Measurements from ENCODE around the gene UMAD1. TPM values are rescaled to one million over a fixed set of nuclear protein-coding genes. Genes with fewer than 3 reads are reported as not detected.
A peak's percentile ranks its signal among the peaks of the same experiment; 100 is the strongest.

Gene UMAD1
- total RNA-seq, 1 donor from 2014 or later: 10.0 TPM

DNA sequence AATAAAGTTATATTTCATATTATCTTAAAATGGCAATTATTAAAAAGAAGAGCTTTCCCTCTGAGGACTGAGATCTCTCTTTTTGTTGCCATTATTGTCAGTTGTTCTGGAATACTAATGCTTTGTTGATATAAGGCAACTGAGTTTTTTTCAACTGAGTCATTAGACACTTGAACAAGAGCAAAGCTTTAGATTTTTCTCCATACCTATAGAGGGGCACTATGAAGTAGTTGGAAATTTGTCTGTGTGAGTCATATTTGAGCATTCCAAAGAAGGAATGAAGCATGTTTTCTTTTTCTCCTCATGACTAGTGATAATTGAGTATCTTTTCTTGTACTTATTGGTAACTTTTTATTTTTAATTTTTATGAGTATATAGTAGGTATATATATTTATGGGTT, 53.3 kb downstream of the UMAD1 start:
- no peak for DNase-seq (ENCODE audit: low spot score in 2 of 2, unreplicated experiment in 2 of 2)
- Mint-ChIP-seq H3K27me3 (ENCODE audit: low read depth) (no peaks in the 10 kb centered on the region), H3K36me3 (peaks cover 6% of the 10 kb centered on the region), H3K4me3 (no peak overlapping the region), H3K4me1 (peaks cover 15% of the 10 kb centered on the region), H3K9me3 (peaks cover 9% of the 10 kb centered on the region), H3K27ac (no peak overlapping the region)
- TF ChIP-seq, protein P1, sequence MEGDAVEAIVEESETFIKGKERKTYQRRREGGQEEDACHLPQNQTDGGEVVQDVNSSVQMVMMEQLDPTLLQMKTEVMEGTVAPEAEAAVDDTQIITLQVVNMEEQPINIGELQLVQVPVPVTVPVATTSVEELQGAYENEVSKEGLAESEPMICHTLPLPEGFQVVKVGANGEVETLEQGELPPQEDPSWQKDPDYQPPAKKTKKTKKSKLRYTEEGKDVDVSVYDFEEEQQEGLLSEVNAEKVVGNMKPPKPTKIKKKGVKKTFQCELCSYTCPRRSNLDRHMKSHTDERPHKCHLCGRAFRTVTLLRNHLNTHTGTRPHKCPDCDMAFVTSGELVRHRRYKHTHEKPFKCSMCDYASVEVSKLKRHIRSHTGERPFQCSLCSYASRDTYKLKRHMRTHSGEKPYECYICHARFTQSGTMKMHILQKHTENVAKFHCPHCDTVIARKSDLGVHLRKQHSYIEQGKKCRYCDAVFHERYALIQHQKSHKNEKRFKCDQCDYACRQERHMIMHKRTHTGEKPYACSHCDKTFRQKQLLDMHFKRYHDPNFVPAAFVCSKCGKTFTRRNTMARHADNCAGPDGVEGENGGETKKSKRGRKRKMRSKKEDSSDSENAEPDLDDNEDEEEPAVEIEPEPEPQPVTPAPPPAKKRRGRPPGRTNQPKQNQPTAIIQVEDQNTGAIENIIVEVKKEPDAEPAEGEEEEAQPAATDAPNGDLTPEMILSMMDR (IDR thresholded peaks at IDR 0.05; ENCODE audit: unreplicated experiment): no peak

DNA sequence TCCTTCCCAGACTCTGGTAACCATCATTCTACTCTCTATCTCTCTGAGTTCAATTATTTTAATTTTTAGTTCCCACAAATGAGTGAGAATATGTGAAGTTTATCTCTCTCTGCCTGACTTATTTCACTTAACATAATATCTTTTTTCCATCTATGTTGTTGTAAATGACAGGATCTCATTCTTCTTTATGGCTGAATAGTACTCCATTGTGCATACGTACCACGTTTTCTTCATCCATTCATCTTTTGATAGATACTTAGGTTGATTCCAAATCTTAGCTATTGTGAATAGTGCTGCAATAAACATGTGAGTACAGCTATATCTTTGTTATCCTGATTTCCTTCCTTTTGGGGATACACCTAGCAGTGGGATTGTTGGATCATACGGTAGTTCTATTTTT, 54.0 kb downstream of the UMAD1 start:
- Mint-ChIP-seq H3K4me3 (no peak overlapping the region), H3K9me3 (peaks cover 9% of the 10 kb centered on the region), H3K4me1 (peaks cover 14% of the 10 kb centered on the region), H3K27me3 (ENCODE audit: low read depth) (no peaks in the 10 kb centered on the region), H3K36me3 (peaks cover 6% of the 10 kb centered on the region), H3K27ac (no peak overlapping the region)
- TF ChIP-seq, protein P1 (IDR thresholded peaks at IDR 0.05; ENCODE audit: unreplicated experiment): no peak
- no peak for DNase-seq (ENCODE audit: low spot score in 2 of 2, unreplicated experiment in 2 of 2)

DNA sequence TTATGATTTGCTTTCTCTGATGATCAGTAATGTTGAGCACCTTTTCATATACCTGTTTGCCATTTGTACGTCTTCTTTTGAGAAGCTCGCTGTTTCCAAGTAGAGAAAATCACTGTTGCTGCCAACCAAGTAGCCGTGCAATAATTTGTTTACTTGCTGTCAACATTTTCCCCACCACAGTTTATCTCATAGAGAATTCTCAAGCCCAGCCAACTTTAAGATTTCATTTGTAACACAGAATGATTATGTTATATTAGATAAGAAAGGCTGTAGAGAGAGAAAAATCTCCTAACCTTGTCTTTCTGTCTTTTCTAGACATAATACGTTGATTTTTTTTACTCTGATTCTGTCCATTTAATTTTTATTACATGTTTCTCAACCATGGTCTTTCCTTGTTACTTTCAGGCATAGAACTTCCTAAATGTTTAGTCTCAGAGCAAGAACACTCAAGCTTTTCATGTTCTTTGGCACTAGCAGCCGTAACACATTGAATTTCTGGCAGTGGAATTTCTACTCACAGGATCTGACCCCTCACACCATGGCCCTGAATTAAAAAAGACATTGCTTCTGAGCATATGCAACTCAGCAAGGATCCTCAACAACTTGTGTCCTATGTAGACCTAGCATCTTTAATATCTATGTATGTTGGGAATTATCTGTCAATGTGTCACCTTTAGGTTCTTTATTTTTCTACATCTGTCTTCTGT, 54.7 kb downstream of the UMAD1 start:
- no peak overlapping the region for H3K4me3 Mint-ChIP-seq
- H3K9me3 Mint-ChIP-seq: peaks cover 9% of the 10 kb centered on the region
- no peak for DNase-seq (ENCODE audit: low spot score in 2 of 2, unreplicated experiment in 2 of 2)
- peaks cover 13% of the 10 kb centered on the region for H3K4me1 Mint-ChIP-seq
- peaks cover 6% of the 10 kb centered on the region for H3K36me3 Mint-ChIP-seq
- no peaks in the 10 kb centered on the region for H3K27me3 Mint-ChIP-seq (ENCODE audit: low read depth)
- H3K27ac Mint-ChIP-seq: peak overlapping the region; percentile 22
- TF ChIP-seq, protein P1 (IDR thresholded peaks at IDR 0.05; ENCODE audit: unreplicated experiment): no peak

DNA sequence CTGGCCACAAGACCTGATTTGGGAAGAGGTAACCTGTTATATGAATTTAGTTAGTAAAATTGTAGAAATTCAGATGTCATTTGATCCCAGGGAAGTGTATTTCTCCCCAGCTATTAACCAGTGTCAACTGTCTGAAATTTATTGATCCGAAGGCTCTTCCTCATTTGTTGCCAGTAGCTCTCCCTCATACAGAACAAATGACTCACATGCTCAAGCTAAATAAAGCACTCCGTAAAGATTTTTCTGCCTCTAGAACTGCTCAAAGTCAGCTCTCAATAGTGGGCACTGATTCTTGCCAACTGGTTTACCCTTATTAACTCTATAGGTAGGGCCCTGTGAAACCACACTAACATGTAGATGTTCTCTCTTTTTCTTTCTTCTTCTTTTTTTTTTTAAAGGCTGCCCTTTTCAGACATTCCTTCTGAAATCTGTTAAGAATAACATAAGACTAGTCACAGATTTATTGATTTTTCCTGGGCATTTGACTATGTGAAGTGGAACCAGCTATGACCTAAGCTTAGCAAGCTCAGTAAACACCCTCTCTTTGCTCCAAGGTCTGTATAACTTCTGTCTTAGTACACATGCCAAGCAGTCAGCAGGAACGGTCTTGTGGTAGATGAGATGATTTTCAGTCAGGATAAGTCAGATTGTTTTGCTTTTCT, 56.0 kb downstream of the UMAD1 start:
- peaks cover 19% of the 10 kb centered on the region for H3K4me1 Mint-ChIP-seq
- TF ChIP-seq, protein P1 (IDR thresholded peaks at IDR 0.05; ENCODE audit: unreplicated experiment): no peak
- no peak overlapping the region for H3K27ac Mint-ChIP-seq
- no peaks in the 10 kb centered on the region for H3K27me3 Mint-ChIP-seq (ENCODE audit: low read depth)
- peaks cover 6% of the 10 kb centered on the region for H3K36me3 Mint-ChIP-seq
- DNase-seq (ENCODE audit: low spot score in 2 of 2, unreplicated experiment in 2 of 2): no peak
- no peak overlapping the region for H3K4me3 Mint-ChIP-seq
- H3K9me3 Mint-ChIP-seq: peaks cover 9% of the 10 kb centered on the region

DNA sequence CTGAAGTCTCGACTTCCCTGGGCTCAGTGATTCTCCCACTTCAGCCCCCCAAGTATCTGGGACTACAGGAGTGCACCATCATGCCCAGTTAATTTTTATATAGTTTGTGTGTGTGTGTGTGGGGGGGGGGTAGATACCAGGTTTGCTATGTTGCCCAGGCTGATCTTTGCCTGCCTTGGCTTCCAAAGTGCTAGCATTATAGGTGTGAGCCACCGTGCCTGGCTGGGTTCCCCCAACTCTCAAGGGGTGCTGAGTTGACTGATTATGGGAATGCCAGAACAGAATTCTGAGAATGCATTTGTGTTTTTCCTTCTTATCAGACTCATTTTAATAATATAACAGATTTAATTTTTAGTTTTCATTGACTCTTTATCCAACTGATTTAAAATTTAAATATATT, 58.4 kb downstream of the UMAD1 start:
- Mint-ChIP-seq H3K4me1 (peaks cover 29% of the 10 kb centered on the region), H3K36me3 (peaks cover 6% of the 10 kb centered on the region), H3K27ac (no peak overlapping the region)

More for the DNA sequence above, 58.4 kb downstream of the UMAD1 start:
- TF ChIP-seq, protein P1 (IDR thresholded peaks at IDR 0.05; ENCODE audit: unreplicated experiment): no peak
- Mint-ChIP-seq H3K27me3 (ENCODE audit: low read depth) (no peaks in the 10 kb centered on the region), H3K4me3 (no peak overlapping the region), H3K9me3 (peaks cover 9% of the 10 kb centered on the region)
- no peak for DNase-seq (ENCODE audit: low spot score in 2 of 2, unreplicated experiment in 2 of 2)
